Mesodermal cell (in vitro differentiated cells): ENCODE results near the gene SGPL1.

Experiments used
- H3K27ac ChIP-seq: 2 replicates; pipeline ENCODE4 v1.7.0; 2013; ENCODE audit warnings: mild to moderate bottlenecking, low read depth, low read length, moderate library complexity; ENCODE audit not compliant: severe bottlenecking
- H3K36me3 ChIP-seq: 2 replicates; pipeline ENCODE4 v1.7.1; 2013; ENCODE audit warnings: mild to moderate bottlenecking, low read length, moderate library complexity; ENCODE audit not compliant: control insufficient read depth, insufficient read depth
- H3K4me1 ChIP-seq: one replicate; pipeline ENCODE4 v1.7.1; 2013; ENCODE audit warnings: mild to moderate bottlenecking, low read length; ENCODE audit not compliant: insufficient read depth, control insufficient read depth, poor library complexity, severe bottlenecking
- H3K4me3 ChIP-seq: 2 replicates; pipeline ENCODE4 v1.7.0; 2013; ENCODE audit warnings: low read length, control low read depth, mild to moderate bottlenecking; ENCODE audit not compliant: insufficient read depth, poor library complexity, severe bottlenecking; ENCODE audit errors: extremely low read depth
- H3K9me3 ChIP-seq: 2 replicates; pipeline ENCODE4 v1.7.1; 2013; ENCODE audit warnings: mild to moderate bottlenecking, low read length, moderate library complexity; ENCODE audit not compliant: control insufficient read depth
- WGBS, 2 experiments: methylation state at CpG; one replicate each; pipeline ENCODE4 v1.1.5; 2013; ENCODE audit warnings: missing lambda C conversion rate in 2 of 2; ENCODE audit not compliant: insufficient coverage in 2 of 2; 5-methylcytosine and 5-hydroxymethylcytosine counted together

Gene SGPL1

GRCh38 chr10:70774810-70775678 is 40.7 kb upstream of the SGPL1 start:
- WGBS, 2 experiments = 82 to 88% methylated on average over 10 to 13 of the region's 14 CpGs
- no peak overlapping the region for H3K27ac ChIP-seq

GRCh38 chr10:70775679-70776454 is 39.9 kb upstream of the SGPL1 start:
- Histone ChIP-seq H3K36me3 (no peaks in the 10 kb centered on the region), H3K9me3 (no peaks in the 10 kb centered on the region), H3K4me3 (no peak overlapping the region), H3K27ac (no peak overlapping the region), H3K4me1 (no peaks in the 10 kb centered on the region)
- 90 to 94% methylated on average over 13 of the region's 13 CpGs for WGBS, 2 experiments

More at GRCh38 chr10:70774810-70775678, 40.7 kb upstream of the SGPL1 start:
- Histone ChIP-seq H3K4me3 (no peak overlapping the region), H3K9me3 (no peaks in the 10 kb centered on the region), H3K4me1 (no peaks in the 10 kb centered on the region), H3K36me3 (no peaks in the 10 kb centered on the region)

- Histone ChIP-seq H3K36me3 (no peaks in the 10 kb centered on the region), H3K4me1 (no peaks in the 10 kb centered on the region), H3K27ac (no peak overlapping the region), H3K4me3 (no peak overlapping the region), H3K9me3 (no peaks in the 10 kb centered on the region)
- WGBS, 2 experiments = 73 to 87% methylated on average over 9 to 10 of the region's 11 CpGs
Observed at GRCh38 chr10:70776455-70777005, 39.2 kb upstream of the SGPL1 start.

- Histone ChIP-seq H3K4me1 (no peaks in the 10 kb centered on the region), H3K27ac (no peak overlapping the region), H3K9me3 (no peaks in the 10 kb centered on the region), H3K36me3 (no peaks in the 10 kb centered on the region), H3K4me3 (no peak overlapping the region)
- 91 to 94% methylated on average over 11 to 15 of the region's 18 CpGs for WGBS, 2 experiments
Observed at GRCh38 chr10:70777063-70777875, 38.5 kb upstream of the SGPL1 start.

- Histone ChIP-seq H3K9me3 (no peaks in the 10 kb centered on the region), H3K27ac (no peak overlapping the region), H3K4me1 (no peaks in the 10 kb centered on the region), H3K4me3 (no peak overlapping the region), H3K36me3 (no peaks in the 10 kb centered on the region)
- 60 to 72% methylated on average over 4 to 5 of the region's 9 CpGs for WGBS, 2 experiments
Observed at GRCh38 chr10:70778267-70778924, 37.4 kb upstream of the SGPL1 start.

GRCh38 chr10:70779088-70779487 is 36.7 kb upstream of the SGPL1 start:
- Histone ChIP-seq H3K4me3 (no peak overlapping the region), H3K36me3 (no peaks in the 10 kb centered on the region), H3K27ac (no peak overlapping the region), H3K9me3 (no peaks in the 10 kb centered on the region), H3K4me1 (no peaks in the 10 kb centered on the region)
- WGBS, 2 experiments = 93 to 94% methylated on average over 2 of the region's 2 CpGs

GRCh38 chr10:70779511-70780369 is 36.0 kb upstream of the SGPL1 start:
- Histone ChIP-seq H3K36me3 (no peaks in the 10 kb centered on the region), H3K9me3 (no peaks in the 10 kb centered on the region), H3K4me3 (no peak overlapping the region), H3K4me1 (no peaks in the 10 kb centered on the region), H3K27ac (no peak overlapping the region)
- 90% methylated on average over 15 of the region's 16 CpGs for WGBS, 2 experiments

- no peaks in the 10 kb centered on the region for H3K36me3 ChIP-seq
- H3K4me3 ChIP-seq = no peak overlapping the region
- H3K4me1 ChIP-seq = no peaks in the 10 kb centered on the region
- WGBS, 2 experiments = 88 to 92% methylated on average over 9 of the region's 9 CpGs
- H3K9me3 ChIP-seq = no peaks in the 10 kb centered on the region
- H3K27ac ChIP-seq = no peak overlapping the region
Observed at GRCh38 chr10:70780370-70780760, 35.4 kb upstream of the SGPL1 start.

- WGBS, 2 experiments = 94% methylated on average over 3 to 4 of the region's 4 CpGs
Observed at GRCh38 chr10:70780772-70781171, 35.0 kb upstream of the SGPL1 start.

More at GRCh38 chr10:70780772-70781171, 35.0 kb upstream of the SGPL1 start:
- Histone ChIP-seq H3K27ac (no peak overlapping the region), H3K4me3 (no peak overlapping the region), H3K4me1 (no peaks in the 10 kb centered on the region), H3K36me3 (no peaks in the 10 kb centered on the region), H3K9me3 (no peaks in the 10 kb centered on the region)
